Activated gamma-delta T cell (primary cell): ENCODE data around the gene CRK.
"Not testable (repeated sequence)": the region's sequence is repeated elsewhere in the genome, so short reads cannot be mapped to it uniquely, and the experiment has no call there.

Experiments
- DNase-seq: peaks from one replicate; lab custom pipeline; 2025; lab: John Stamatoyannopoulos, UW

CRK gene

DNA sequence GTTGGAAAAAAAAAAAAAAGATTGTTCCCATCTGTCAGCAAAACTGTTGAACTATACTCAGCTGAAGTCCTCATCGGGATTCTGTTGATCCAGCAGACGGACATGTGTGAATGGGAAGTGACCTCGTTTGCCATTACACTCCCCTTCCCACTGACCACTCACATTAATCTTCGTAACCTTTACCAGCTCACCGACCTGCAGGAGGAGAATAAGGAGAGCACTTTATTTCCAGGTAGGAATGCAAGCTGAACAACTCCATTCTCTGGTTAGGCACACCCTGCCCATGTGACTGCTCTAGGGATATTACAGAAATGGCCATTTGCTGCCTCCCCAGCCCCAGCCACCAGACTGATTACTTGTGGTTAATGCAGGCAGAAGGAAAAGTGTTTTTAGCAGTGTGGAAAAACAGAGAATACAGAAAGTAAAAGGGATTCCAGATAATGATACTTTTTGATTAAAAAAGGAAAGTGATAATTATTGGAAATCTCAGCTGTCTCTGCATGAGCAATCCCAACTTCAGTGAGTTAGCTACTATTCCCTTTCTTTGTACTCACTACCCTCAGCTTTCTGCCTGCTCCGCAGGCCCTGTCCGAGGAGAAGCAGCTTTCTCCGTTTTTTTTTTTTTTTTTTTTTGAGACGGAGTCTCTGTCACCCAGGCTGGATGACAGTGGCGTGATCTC lies 32.4 kb downstream of the CRK start:
- DNase-seq = no peak

DNA sequence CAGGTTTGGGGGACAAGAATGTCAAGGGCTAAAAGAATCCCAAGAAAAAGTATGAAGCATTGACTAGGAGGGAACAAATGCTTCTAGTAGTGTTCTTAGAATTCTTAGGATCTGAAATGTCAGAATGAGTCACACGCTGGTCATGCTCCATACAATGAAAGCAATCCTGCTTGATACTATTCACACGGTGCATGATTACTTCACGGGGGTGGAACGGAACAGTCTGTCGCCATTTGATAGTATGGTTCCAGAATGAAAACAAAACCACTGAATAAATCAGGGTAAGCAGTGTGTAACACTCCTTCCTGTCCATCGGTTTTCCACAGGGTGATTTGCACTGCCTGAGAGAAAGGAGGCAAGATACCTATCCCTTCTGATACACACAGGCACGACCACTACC lies 33.1 kb downstream of the CRK start:
- DNase-seq = no peak

DNA sequence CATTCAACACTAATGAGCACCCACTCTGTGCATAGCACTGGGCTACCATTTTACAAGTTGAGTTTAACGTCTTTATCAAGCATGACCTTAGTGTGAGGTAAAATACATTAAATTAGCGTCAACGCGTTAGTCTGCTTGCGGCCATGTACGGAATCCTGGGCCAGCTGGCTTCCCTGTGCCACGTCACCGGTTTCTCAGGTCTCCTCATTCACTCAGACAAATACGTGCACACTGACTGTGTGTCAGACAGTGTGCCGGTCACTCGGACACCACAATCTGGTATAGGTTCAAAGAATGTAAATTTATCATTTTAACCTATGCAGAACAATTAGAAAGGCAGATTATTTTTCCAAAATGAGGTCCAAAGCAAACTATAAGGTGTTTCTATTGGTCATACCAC lies 34.6 kb downstream of the CRK start:
- no peak for DNase-seq

DNA sequence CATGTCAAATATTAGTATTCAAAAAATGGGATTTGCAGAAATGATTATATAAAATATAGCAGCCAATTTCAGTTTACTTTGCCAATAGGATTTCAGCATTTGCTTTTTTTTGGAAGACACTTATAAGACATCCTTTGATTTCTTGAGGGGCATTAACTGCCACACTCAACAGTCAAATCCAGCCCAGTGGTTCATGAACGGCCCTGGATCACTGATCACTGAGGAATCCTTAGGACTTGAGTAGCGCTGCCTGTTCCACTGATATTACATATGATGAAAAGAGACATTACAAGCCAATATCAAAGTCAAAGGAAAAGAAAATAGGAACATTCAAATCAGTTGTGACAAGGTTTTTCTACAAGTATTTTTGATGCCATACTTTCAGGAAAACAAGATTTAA lies 35.1 kb downstream of the CRK start:
- DNase-seq = no peak

DNA sequence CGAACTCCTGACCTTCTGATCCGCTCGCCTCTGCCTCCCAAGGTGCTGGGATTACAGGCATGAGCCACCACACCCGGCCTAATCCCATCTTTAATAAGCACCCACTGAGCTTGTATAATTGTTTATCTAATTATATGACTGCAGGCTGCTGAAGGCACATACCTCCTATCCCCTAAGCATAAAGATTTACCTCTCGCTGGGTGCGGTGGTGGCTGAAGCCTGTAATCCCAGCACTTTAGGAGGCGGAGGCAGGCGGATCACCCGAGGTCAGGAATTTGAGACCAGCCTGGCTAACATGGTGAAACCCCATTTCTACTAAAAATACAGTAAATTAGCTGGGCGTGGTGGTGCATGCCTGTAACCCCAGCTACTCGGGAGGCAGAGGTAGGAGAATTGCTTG lies 35.9 kb downstream of the CRK start:
- DNase-seq = no peak

DNA sequence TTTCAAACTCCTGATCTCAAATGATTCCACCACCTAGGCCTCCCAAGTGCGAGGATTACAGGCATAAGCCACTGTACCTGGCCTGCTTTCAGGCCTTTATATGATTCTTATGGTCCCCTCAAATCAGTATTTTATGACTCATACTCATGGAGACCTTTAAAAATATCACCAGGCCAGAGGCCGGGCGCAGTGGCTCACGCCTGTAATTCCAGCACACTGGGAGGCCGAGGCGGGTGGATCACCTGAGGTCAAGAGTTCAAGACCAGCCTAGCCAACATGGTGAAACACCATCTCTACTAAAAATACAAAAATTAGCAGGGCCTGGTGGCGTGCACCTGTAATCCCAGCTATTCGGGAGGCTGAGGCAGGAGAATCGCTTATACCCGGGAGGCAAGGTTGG lies 37.6 kb downstream of the CRK start:
- not testable (repeated sequence) for DNase-seq

DNA sequence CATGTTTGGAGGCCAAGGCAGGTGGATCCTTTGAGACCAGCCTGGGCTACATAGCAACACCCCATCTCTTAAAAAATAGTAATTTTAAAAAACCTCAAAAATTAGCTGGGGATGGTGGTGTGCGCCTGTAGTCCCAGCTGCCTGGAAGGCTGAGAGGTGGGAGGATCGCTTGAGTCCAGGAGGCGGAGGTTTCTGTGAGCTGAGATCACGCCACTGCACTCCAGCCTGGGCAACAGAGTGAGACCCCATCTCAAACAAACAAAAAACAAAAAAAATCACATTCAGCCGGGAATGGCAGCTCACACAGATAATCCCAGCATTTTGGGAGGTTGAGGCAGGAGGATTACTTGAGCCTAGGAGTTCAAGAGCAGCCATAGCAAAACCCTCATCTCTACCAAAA lies 39.6 kb downstream of the CRK start:
- DNase-seq = no peak

DNA sequence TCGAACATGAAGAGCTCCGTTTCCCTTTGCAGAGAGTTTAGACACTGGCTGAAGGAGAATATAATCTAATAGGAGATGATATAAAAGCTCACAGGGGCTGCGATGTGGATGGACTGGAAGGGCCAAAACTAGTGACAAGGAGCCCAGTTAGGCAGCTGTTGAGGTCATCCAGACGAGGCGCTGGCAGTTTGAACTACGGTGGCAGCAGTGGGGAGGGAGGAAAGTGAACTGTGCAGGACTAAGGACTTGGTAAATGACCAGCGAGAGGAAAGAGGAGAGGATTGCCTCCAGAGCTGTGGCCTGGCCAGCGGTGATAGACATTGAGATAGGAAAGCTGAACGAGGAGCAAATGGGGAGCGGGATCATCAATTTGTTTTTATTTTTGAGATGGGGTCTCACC lies 41.4 kb downstream of the CRK start:
- DNase-seq = no peak

DNA sequence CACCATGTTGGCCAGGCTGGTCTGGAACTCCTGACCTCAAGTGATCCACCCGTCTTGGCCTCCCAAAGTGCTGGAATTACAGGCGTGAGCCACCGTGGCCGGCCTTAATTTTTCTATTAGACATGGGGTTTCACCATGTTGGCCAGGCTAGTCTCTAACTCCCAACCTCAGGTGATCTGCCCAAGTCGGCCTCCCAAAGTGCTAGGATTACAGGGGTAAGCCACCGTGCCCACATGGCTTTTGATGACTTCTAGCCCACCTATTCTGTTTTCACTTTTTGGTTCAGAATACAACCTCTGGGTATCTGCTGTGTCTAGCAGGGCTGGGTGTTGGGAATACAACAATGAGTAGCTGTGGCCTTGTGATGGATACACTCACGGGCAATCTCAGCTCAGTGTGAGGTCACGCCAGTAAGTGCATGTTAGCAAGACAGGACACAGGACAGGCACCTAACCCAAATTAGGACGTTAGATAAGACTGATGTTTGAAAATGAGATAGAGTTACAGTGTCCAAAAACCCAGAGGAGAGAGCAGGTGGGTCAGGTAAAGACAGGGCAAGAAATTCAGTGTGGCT lies 41.9 kb downstream of the CRK start:
- DNase-seq = no peak

DNA sequence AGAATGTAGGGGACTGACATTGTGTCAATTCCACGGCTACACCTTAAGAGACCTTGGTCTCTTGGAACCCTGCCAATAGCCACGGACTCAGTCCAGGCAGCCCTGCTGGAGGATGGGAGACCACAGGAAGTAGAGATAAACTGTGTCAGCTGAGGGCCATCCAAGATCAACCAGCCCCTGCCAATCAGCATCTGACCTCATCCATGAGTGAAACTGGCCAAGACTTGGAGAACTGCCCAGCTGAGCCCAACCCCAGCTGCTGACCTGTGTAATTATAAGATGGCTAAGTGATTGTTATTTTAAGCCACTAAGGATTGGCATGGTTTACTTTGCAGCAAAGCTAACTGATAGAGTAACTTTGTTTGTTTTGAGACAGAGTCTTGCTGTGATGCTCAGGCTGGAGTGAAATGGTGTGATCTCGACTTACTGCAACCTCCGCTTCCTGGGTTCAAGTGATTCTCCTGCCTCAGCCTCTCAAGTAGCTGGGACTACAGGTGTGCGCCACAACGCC lies 42.7 kb downstream of the CRK start:
- DNase-seq = no peak

DNA sequence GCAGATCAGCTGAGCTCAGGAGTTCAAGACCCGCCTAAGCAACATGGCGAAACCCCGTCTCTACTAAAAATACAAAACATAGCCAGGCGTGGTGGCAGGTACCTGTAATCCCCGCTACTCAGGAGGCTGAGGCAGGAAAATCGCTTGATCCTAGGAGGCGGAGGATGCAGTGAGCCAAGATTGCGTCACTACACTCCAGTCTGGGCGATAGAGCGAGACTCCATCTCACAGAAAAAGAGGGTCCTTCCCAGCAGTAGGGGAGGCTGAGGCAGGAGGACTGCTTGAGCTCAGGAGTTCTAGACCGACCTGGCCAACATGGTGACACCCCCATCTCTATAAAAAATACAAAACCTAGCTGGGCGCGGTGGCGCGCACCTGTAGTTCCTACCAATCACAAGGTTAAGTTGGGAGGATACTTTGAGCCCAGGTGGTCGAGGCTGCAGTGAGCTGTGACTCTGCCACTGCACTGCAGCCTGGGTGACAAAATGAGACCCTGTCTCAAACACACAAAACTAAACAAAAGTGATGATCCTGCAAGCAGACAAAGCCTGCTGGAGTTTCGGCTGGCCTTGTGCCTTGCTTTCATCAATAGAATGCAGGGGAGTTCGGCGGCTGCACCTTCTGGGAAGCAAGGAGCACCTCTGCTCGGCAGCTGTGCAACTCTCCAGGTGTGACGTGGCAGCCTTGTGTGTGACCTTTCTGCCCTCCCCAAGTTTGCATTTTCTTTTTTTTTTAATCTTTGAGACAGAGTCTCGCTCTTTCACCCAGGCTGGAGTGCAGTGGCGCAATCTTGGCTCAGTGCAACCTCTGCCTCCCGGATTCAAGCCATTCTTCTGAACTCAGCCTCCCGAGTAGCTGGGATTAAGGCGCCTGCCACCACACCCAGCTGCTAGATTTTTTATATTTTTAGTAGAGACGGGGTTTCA lies 43.6 kb downstream of the CRK start:
- DNase-seq = no peak

DNA sequence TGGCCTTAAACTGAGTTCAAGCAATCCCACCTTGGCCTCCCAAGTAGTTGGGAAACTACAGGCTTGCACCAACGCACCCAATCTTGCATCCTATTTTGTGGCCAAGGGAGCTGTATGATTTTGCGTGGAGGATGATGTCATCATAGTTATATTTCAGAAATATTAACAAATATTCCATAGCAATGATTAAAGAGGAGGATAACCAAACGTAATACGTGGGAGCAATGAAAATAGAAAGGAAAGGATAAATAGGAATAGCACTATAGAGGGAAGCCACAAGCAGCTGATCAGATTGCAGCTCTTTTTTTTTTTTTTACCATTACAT lies 53.8 kb downstream of the CRK start:
- no peak for DNase-seq

DNA sequence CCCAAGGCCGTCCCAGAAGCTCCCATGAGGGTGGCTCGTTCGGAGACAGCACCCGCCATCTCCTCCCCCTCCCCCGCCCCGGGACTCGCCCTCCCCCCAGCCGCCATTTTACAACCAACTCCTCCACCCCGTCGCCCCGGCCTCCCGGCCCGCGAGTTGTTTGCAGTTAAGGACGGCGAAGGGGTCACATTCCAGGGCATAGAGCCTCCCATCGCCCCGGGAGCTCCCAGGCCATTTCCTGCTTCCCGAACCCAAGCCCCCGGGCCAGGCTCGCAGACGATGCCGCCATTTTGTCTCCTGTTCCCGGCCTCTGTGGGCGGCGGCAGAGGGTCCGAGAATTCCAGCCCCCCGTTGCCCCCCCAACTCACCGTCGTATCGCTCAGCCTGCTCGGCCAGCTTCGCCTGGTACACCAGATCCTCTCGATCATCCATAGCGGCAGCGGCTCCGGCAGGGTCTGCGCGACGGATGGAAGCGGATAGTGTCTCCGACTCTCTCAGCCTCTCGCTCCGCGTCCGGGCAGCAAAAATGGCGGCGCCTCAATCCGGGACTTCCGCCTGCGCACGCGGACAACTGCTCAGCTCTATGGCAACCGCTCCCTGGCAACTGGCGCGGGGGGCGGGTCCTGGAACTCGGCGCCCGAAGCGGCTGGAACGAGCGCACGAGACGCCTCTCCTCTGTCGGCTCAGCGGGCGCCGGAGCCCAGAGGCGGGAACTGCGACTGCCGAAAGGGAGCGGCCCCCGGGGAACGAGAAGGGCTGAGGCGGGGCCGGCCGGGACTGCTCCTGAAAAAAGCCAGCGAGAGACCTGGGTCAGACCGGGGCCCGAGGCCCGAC lies 56.1 kb downstream of the CRK start, which contains the start of gene YWHAE:
Gene YWHAE, minus strand, starts transcription at position 544 of the 834 bp plus-strand sequence. Its CDS starts 112 bp downstream, at position 432.
- peak; percentile 94 for DNase-seq

DNA sequence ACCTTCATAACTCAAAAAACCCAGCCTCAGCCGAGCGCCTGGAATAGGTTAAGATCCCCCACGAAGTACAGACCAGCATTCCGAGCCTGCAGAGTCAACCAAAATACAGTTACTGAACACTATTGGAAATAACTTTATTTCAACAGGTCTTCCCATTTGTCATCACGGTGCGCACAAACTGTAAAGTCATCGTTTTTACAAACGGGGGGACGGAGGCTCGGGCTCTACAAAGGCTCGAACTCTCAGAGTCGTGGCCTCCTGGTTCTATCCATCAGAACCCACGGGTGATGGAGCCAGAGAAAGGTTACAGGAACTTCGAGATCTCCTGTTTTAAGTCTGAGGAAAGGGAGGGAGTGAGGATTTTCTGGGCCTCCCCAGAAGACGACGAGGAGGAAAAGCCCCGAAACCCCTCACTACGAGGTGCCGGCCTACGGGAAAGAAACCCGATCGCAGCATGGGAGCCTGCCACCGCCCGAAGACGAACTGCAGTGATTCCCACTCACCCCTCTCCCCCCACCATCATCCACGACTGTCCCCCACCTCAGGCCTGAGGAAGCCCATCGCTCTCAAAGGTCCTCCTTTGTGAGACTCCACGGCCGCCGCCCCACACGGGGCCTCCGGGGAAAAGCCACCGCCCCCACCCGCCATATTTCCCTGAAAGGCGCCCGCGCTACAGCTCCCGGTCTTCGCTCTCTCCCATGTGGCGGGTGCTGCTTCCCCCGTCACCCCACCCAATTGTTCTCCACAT lies 56.9 kb downstream of the CRK start:
- DNase-seq = peak; percentile 28

DNA sequence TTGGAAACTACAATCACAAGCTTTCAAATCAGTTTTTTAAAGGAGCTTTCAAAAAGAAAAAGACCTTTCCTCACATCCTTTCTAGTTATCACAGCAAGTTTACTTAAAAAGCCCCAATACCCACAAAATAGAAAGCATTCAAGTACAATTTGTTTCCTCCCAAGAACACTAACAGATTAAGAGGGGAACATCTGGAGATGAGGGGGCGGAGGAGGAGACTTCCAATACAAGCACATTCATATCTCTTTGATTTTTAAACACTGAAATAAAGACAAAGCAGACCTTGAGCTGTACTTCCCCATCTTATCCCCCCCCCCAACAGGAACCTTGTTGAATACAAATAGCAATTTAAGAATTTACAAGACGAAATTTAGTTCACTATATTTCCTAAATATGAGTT lies 58.0 kb downstream of the CRK start:
- DNase-seq = no peak

DNA sequence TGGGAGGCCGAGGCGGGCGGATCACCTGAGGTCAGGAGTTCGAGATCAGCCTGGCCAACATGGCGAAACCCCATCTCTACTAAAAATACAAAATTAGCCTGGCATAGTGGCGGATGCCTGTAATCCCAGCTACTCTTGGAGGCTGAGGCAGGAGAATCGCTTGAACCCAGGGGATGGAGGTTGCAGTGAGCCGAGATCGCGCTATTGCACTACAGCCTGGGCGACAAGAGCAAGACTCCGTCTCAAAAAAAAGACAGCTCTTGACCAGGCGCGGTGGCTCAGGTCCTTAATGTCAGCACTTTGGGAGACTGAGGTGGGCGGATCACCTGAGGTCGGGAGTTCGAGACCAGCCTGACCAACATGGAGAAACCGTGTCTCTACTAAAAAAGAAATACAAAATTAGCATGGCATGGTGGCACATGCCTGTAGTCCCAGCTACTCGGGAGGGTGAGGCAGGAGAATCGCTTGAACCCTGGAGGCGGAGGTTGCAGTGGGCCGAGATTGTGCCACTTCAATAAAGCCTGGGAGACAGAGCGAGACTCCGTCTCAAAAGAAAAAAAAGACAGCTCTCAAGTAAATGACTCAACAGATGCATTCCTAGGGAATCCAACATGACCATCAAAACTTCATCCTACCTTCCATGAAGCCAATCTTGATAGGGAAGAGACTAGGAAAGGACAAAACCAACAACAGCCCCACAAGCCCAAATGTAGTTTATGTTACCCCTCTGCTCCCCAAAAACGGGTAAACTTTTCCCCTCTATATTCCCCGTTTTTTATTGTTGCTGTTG lies 60.0 kb downstream of the CRK start:
- not testable (repeated sequence) for DNase-seq

DNA sequence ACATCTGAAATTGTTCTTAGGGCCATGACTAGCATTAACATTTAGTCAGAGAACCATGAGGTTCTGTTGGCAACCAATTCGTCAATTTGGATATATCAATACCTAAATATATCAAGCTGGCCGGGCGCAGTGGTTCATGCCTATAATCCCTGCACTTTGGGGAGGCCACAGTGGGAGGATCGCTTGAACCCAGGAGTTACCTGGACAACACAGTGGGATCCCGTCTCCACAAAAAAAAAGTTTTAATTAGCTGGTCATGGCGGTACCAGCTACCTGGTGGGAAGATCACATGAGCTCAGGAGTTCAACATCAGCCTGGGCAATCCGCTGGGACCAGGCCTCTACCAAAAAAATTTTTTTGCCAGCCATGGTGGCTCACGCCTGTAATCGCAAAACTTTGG lies 64.5 kb downstream of the CRK start:
- DNase-seq = no peak

DNA sequence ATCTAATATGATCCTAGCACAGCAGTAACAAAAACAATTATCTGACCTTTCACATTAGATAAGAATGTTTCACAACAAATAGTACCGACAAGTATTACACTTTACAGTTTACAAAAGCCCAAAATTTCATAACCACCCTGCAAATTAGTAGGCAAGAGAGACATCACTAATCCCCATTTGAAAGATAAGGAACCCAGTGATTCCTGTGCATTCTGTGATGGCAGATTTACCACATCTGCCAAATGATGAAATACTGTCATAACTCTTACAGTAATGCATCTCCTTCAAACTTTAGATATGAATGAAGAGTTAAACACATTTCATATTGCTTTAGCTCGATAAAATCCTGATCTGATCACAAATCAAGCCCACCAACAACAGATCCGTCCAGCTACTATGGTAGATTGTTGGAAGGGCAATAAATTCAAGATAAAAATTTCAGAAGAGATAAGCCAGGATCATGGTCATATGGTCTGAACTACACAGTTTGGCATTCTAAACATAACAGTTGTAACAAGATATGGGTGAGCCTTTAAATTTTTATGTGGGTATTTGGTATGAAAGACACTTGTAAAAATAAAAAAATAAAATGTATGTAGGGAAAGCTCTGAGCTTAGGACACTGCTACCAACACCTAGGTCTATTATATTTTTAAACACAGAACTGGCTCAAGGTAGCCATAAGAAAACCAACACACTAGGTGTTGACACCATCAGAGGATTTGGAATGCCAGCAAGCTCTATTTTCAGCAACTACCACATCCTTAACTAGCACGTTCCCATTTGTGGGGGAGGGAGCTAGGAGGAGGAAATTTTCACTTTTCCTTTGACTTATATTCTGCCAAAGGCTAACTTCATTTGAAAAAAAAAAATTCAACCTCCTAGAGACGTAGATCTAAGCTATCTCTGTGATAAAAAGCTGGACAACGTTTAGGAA lies 65.3 kb downstream of the CRK start:
- DNase-seq = no peak
